WERI-Rb-1 (cell line): Measurements from ENCODE around the gene NFKB1.

Source experiments
- DNase-seq: peaks from one replicate; pipeline ENCODE4 v3.0.0-alpha.2; 2020
- H3K27ac ChIP-seq: fragments of 250-450 bp; sonication (Bioruptor Pico); 2 replicates; pipeline ENCODE4 v1.5.1; 2020; ENCODE audit warnings: mild to moderate bottlenecking, moderate library complexity
- H3K27me3 ChIP-seq: fragments of 250-450 bp; sonication (Bioruptor Pico); 2 replicates; pipeline ENCODE4 v1.5.1; 2021; ENCODE audit warnings: mild to moderate bottlenecking, low read depth, moderate library complexity; ENCODE audit not compliant: insufficient read depth, severe bottlenecking
- H3K36me3 ChIP-seq: fragments of 250-450 bp; sonication (Bioruptor Pico); 2 replicates; pipeline ENCODE4 v1.5.1; 2020; ENCODE audit warnings: mild to moderate bottlenecking, moderate library complexity
- H3K4me3 ChIP-seq: 2 replicates; pipeline ENCODE4 v1.5.1; 2011; ENCODE audit warnings: low read depth, mild to moderate bottlenecking, control low read depth, low read length
- H3K9me3 ChIP-seq: fragments of 250-450 bp; sonication (Bioruptor Pico); 2 replicates; pipeline ENCODE4 v1.5.1; 2021; ENCODE audit warnings: mild to moderate bottlenecking, moderate library complexity; ENCODE audit not compliant: severe bottlenecking
- TF ChIP-seq, protein P1 (sequence below): IDR thresholded peaks from 2 replicates; pipeline ENCODE4 v1.5.1; 2011; ENCODE audit warnings: low read depth, mild to moderate bottlenecking, control low read depth, inconsistent platforms, low read length

The NFKB1 gene

DNA sequence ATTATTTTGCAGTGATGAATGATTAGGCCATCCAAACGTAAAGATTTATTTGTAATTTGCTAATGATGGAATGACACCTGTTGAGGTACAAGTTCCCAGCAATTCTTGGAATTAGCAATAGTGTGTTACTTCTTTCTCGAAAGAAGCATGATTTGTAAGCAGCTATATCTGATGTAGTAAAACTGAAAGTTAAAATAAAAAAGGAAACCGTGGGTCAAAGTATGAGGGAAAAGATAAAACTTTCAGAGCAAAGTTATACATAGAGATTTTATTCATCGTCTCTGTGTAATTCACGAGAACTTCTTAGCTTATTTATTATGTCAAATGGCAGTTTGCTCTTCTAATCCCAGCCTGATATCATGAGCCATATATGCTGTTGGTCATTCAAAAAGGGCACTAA, 59.0 kb downstream of the NFKB1 start:
- no peaks in the 10 kb centered on the region for H3K36me3 ChIP-seq
- H3K27me3 ChIP-seq: no peaks in the 10 kb centered on the region
- H3K27ac ChIP-seq: no peak overlapping the region
- no peaks in the 10 kb centered on the region for H3K9me3 ChIP-seq
- no peak for DNase-seq
- TF ChIP-seq, protein P1, sequence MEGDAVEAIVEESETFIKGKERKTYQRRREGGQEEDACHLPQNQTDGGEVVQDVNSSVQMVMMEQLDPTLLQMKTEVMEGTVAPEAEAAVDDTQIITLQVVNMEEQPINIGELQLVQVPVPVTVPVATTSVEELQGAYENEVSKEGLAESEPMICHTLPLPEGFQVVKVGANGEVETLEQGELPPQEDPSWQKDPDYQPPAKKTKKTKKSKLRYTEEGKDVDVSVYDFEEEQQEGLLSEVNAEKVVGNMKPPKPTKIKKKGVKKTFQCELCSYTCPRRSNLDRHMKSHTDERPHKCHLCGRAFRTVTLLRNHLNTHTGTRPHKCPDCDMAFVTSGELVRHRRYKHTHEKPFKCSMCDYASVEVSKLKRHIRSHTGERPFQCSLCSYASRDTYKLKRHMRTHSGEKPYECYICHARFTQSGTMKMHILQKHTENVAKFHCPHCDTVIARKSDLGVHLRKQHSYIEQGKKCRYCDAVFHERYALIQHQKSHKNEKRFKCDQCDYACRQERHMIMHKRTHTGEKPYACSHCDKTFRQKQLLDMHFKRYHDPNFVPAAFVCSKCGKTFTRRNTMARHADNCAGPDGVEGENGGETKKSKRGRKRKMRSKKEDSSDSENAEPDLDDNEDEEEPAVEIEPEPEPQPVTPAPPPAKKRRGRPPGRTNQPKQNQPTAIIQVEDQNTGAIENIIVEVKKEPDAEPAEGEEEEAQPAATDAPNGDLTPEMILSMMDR: no peak
- H3K4me3 ChIP-seq: no peak overlapping the region

- DNase-seq: no peak
- H3K27me3 ChIP-seq: no peaks in the 10 kb centered on the region
- H3K27ac ChIP-seq: no peak overlapping the region
- H3K4me3 ChIP-seq: no peak overlapping the region
- H3K9me3 ChIP-seq: no peaks in the 10 kb centered on the region
- H3K36me3 ChIP-seq: no peaks in the 10 kb centered on the region
- TF ChIP-seq, protein P1: no peak
Observed at GRCh38 chr4:102560571-102561341, 59.6 kb downstream of the NFKB1 start.

DNA sequence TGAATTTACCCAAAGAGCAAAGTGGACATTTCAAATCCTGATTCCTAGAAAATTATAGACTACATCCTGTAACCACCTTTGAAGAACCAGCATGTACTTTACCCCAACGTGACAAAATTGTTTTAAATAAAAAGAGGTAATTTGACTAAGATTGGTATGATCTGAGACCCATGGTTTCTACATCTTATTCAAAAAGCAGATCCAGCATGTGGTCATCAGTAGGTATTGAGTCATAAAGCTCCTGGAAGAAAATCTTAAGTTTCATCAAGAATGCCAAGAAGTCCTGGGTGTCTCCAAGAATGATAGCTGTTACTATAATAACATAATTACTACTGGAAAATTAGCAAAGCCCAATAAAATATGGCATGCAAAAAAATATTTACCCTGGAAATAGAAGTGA, 61.8 kb downstream of the NFKB1 start:
- no peak overlapping the region for H3K27ac ChIP-seq
- no peaks in the 10 kb centered on the region for H3K36me3 ChIP-seq
- H3K27me3 ChIP-seq: no peaks in the 10 kb centered on the region
- no peak for DNase-seq
- no peak overlapping the region for H3K4me3 ChIP-seq
- TF ChIP-seq, protein P1: no peak
- H3K9me3 ChIP-seq: no peaks in the 10 kb centered on the region

- Histone ChIP-seq H3K27me3 (no peaks in the 10 kb centered on the region), H3K9me3 (no peaks in the 10 kb centered on the region), H3K36me3 (no peaks in the 10 kb centered on the region), H3K4me3 (no peak overlapping the region), H3K27ac (no peak overlapping the region)
- TF ChIP-seq, protein P1: no peak
- no peak for DNase-seq
Observed at GRCh38 chr4:102564399-102565059, 63.4 kb downstream of the NFKB1 start.

DNA sequence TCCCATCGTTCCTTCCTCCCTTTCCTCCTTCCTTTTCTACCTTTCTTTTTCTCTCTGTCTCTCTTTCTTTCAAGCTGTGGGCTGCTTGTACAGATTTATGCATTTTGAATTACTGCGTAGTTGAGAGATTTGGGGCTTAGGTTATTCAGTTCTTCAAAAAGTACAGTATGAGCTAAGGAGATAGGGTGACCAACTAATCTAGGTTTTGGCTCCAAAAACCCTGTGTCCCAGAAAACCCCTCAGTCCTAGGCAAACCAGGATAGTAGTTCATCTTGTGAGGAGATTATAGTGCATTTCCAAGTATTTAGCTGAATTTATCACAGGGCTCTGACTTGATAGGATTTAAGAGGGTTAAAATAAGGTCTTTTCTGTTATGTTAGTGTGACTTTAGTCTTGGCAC, 64.5 kb downstream of the NFKB1 start:
- TF ChIP-seq, protein P1: no peak
- Histone ChIP-seq H3K27me3 (no peaks in the 10 kb centered on the region), H3K36me3 (no peaks in the 10 kb centered on the region), H3K27ac (no peak overlapping the region), H3K9me3 (peaks cover 6% of the 10 kb centered on the region), H3K4me3 (no peak overlapping the region)
- DNase-seq: no peak
